HCT116 (cell line): ENCODE measurements around the gene ST6GALNAC2. TPM values are rescaled to one million over a fixed set of nuclear protein-coding genes. Genes with fewer than 3 reads are reported as not detected.
A peak's percentile ranks its signal among the peaks of the same experiment; 100 is the strongest.
"Not testable (repeated sequence)": the region's sequence is repeated elsewhere in the genome, so short reads cannot be mapped to it uniquely, and the experiment has no call there.

Source experiments
- ATAC-seq: fragments of 200-7000 bp; cut with Tn5 transposase; 2 replicates; pipeline ENCODE4 v1.9.1; 2020; ENCODE audit warnings: mild to moderate bottlenecking, moderate library complexity
- BruUV-seq: library from RNA; stranded (reverse); fragments of 400-500 nt; replicated peaks from 2 replicates; lab custom pipeline; 2021; lab: Mats Ljungman, UMichigan
- CTCF ChIA-PET: fragments of 300-600 bp; sonication (Branson Sonifier 250); formaldehyde crosslinking; loops from one replicate; lab custom pipeline; 2021; ENCODE audit warnings: antibody characterized with exemption; lab: Charles Lee
- POLR2A ChIA-PET: fragments of 300-600, 350-600 bp; sonication (Branson Sonifier 250); formaldehyde crosslinking; loops from one replicate; lab custom pipeline; 2021; ENCODE audit warnings: antibody characterized with exemption; lab: Charles Lee
- RAD21 ChIA-PET, 2 experiments: fragments of 300-600 bp; sonication (Branson Sonifier 250); formaldehyde crosslinking; loops; one replicate each; lab custom pipeline; 2023; ENCODE audit warnings: low total read pairs in 2 of 2; ENCODE audit not compliant: uncharacterized antibody in 2 of 2, unreplicated experiment in 2 of 2, low non-redundant PET in 1 of 2; lab: Charles Lee
- DNase-seq: peaks from one replicate; pipeline ENCODE4 v3.0.0-alpha.2; 2010; ENCODE audit warnings: low read depth, low spot score
- H2AFZ ChIP-seq: fragments of 200-600 bp; shearing (Covaris generic), sonication (generic); 2 replicates; pipeline ENCODE4 v1.6.1; 2017; ENCODE audit warnings: low read depth, mixed run types, mixed read lengths, antibody characterized with exemption, low read length; ENCODE audit not compliant: poor library complexity, severe bottlenecking
- H3K27ac ChIP-seq: 2 replicates; pipeline ENCODE4 v1.5.1; 2012; ENCODE audit warnings: low read depth, low read length
- H3K27me3 ChIP-seq: fragments of 200-600 bp; sonication (generic); 2 replicates; pipeline ENCODE4 v1.6.1; 2016; ENCODE audit warnings: mixed run types, low read length, mixed read lengths; ENCODE audit not compliant: insufficient read depth
- H3K36me3 ChIP-seq, 2 experiments: fragments of 200-500 bp in 1 of 2; fragments of 200-600 bp in 1 of 2; sonication (Bioruptor generic) in 1 of 2; sonication (generic) in 1 of 2; 2 replicates each; pipeline versions ENCODE4 v1.5.1 to v1.6.1; 2014 to 2016; ENCODE audit warnings: low read length in 2 of 2, inconsistent platforms in 1 of 2, mixed read lengths in 1 of 2, mixed run types in 1 of 2; ENCODE audit not compliant: insufficient read depth in 2 of 2, control insufficient read depth in 1 of 2
- H3K4me1 ChIP-seq, 2 experiments: fragments of 200-600 bp in 1 of 2; sonication (generic) in 1 of 2; 2 replicates each; pipeline versions ENCODE4 v1.5.1 to v1.6.1; 2012 to 2017; ENCODE audit warnings: low read length in 2 of 2, inconsistent platforms in 1 of 2, mild to moderate bottlenecking in 1 of 2, mixed read lengths in 1 of 2, mixed run types in 1 of 2, moderate library complexity in 1 of 2; ENCODE audit not compliant: insufficient read depth in 2 of 2, control insufficient read depth in 1 of 2
- H3K4me2 ChIP-seq: fragments of 200-600 bp; sonication (generic); 2 replicates; pipeline ENCODE4 v1.6.1; 2017; ENCODE audit warnings: mixed run types, low read length, mixed read lengths
- H3K4me3 ChIP-seq, 2 experiments: fragments of 200-600 bp in 1 of 2; sonication (generic) in 1 of 2; replicated peaks in 1 of 2; 2 replicates each; pipeline ENCODE4 v1.5.1; 2011 to 2016; ENCODE audit warnings: low read length in 2 of 2, control low read depth in 1 of 2, low read depth in 1 of 2, mild to moderate bottlenecking in 1 of 2, mixed read lengths in 1 of 2, mixed run types in 1 of 2
- H3K79me2 ChIP-seq: fragments of 200-600 bp; sonication (generic); 2 replicates; pipeline ENCODE4 v1.6.1; 2017; ENCODE audit warnings: mild to moderate bottlenecking, mixed run types, low read length, moderate library complexity, mixed read lengths; ENCODE audit not compliant: insufficient read depth
- H3K9ac ChIP-seq: fragments of 200-600 bp; sonication (generic); 2 replicates; pipeline ENCODE4 v1.6.1; 2016; ENCODE audit warnings: low read length, mixed read lengths
- H3K9me2 ChIP-seq: fragments of 200-600 bp; sonication (generic), shearing (Covaris generic); 2 replicates; pipeline ENCODE4 v1.6.1; 2017; ENCODE audit warnings: mixed run types, mild to moderate bottlenecking, moderate library complexity; ENCODE audit not compliant: insufficient read depth
- H3K9me3 ChIP-seq, 2 experiments: fragments of 200-500 bp in 1 of 2; fragments of 200-600 bp in 1 of 2; sonication (Bioruptor generic) in 1 of 2; sonication (generic) in 1 of 2; 2 replicates each; pipeline ENCODE4 v1.6.1; 2014 to 2017; ENCODE audit warnings: low read length in 2 of 2, mixed read lengths in 2 of 2, inconsistent platforms in 1 of 2, low read depth in 1 of 2, mild to moderate bottlenecking in 1 of 2, mixed run types in 1 of 2, moderate library complexity in 1 of 2; ENCODE audit not compliant: control insufficient read depth in 1 of 2, insufficient read depth in 1 of 2
- H4K20me1 ChIP-seq: fragments of 200-600 bp; sonication (generic), shearing (Covaris generic); 2 replicates; pipeline ENCODE4 v1.6.1; 2017; ENCODE audit warnings: mixed run types, mild to moderate bottlenecking, moderate library complexity; ENCODE audit not compliant: insufficient read depth
- CBX3 ChIP-seq: IDR thresholded peaks from 2 replicates; pipeline ENCODE4 v1.6.1; 2012; ENCODE audit warnings: low read depth
- EGR1 ChIP-seq: IDR thresholded peaks from 2 replicates; pipeline ENCODE4 v1.6.1; 2012; ENCODE audit warnings: low read depth
- ELF1 ChIP-seq: IDR thresholded peaks from 2 replicates; pipeline ENCODE4 v1.6.1; 2012; ENCODE audit warnings: low read depth, borderline replicate concordance
- JUND ChIP-seq: IDR thresholded peaks from 2 replicates; pipeline ENCODE4 v1.6.1; 2012
- POLR2A ChIP-seq: IDR thresholded peaks from 2 replicates; pipeline ENCODE4 v1.7.0; 2011; ENCODE audit warnings: borderline replicate concordance; ENCODE audit not compliant: insufficient read depth, insufficient read length; ENCODE audit errors: extremely low read depth
- POLR2AphosphoS5 ChIP-seq: IDR thresholded peaks from 2 replicates; pipeline ENCODE4 v1.6.1; 2011; ENCODE audit warnings: mild to moderate bottlenecking, low read depth, low read length, moderate library complexity
- RAD21 ChIP-seq: IDR thresholded peaks from 2 replicates; pipeline ENCODE4 v1.6.1; 2012; ENCODE audit warnings: low read depth, mild to moderate bottlenecking
- SP1 ChIP-seq: IDR thresholded peaks from 2 replicates; pipeline ENCODE4 v1.6.1; 2012; ENCODE audit warnings: low read depth
- SRF ChIP-seq: IDR thresholded peaks from 2 replicates; pipeline ENCODE4 v1.6.1; 2012; ENCODE audit warnings: low read depth
- intact Hi-C: fragments of 100-400 bp; cut with micrococcal nuclease; formaldehyde crosslinking; loops from 2 replicates; pipeline ENCODE4 v1.10.0; 2022
- total RNA-seq: library from RNA; stranded (reverse); gene quantifications from one replicate; pipeline ENCODE4 v1.2.1, GENCODE V29; 2021; ENCODE audit not compliant: unreplicated experiment
- TF ChIP-seq, protein P1 (sequence below), 3 experiments: fragments of 200-600 bp in 1 of 3; sonication (generic) in 1 of 3; IDR thresholded peaks in 2 of 3; conservative IDR thresholded peaks in 1 of 3; 2 replicates each; pipeline ENCODE4 v1.5.1; 2012 to 2017; ENCODE audit warnings: low read depth in 2 of 3, low read length in 2 of 3, antibody characterized with exemption in 1 of 3, borderline replicate concordance in 1 of 3, control low read depth in 1 of 3, mild to moderate bottlenecking in 1 of 3, mixed read lengths in 1 of 3, mixed run types in 1 of 3, moderate library complexity in 1 of 3; ENCODE audit not compliant: insufficient read depth in 1 of 3
- TF ChIP-seq, protein P2 (sequence below): IDR thresholded peaks from 2 replicates; pipeline ENCODE4 v1.6.1; 2012

Gene ST6GALNAC2
- total RNA-seq, 1 experiment from 2014 or later, result 14.7 TPM

DNA sequence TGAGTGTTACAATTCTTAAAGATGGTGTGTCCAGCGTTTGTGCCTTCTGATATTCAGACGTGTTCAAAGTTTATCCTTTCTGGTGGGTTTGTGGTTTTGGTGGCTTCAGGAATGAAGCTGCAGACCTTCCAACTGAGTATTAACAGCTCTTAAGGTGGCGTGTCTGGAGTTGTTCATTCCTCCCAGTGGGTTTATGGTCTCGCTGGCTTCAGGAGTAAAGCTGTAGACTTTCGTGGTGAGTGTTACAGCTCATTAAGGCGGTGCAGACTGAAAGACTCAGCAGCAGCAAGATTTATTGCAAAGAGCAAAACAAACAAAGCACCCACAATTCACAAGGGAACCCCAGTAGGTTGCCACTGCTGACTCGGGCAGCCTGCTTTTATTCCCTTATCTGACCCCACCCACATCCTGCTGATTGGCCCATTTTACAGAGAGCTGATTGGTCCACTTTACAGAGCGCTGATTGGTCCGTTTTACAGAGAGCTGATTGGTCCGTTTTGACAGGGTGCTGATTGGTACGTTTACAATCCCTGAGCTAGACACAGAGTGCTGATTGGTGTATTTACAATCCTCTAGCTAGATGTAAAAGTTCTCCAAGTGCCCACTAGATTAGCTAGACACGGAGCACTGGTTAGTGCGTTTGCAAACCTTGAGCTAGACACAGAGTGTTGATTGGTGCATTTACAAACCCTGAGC is 28.6 kb upstream of the ST6GALNAC2 start:
- ATAC-seq, DNase-seq, H3K27me3 ChIP-seq, H4K20me1 ChIP-seq, H3K9me3 ChIP-seq, intact Hi-C loops, H3K9me2 ChIP-seq, H3K36me3 ChIP-seq, H3K79me2 ChIP-seq, H3K4me3 ChIP-seq: not testable (repeated sequence)
- ChIA-PET CTCF (interaction anchor here (1.1 to 5.7 kb wide), 9 partner anchors 10 to 91 kb away, joined by 3 to 60 read pairs (median 7); no protein-coding TSS in a partner anchor), POLR2A (interaction anchor here (0.9 to 5.0 kb wide), 6 partner anchors 9 to 74 kb away, joined by 3 to 25 read pairs (median 14); partner anchors contain the start of genes PRCD and ST6GALNAC2), RAD21 (interaction anchor here in 1 of 2 experiments (1.1 kb wide), 1 partner anchor 57 kb away, joined by 3 read pairs; no protein-coding TSS in a partner anchor)
- Histone ChIP-seq H3K27ac (peak overlapping the region; percentile 40; the same call in 1 of the 2 replicates), H3K9ac (0 out of 2 replicates have a peak overlapping the region, but pooled peaks have one; percentile 31), H2AFZ (peak overlapping the region; percentile 79), H3K4me2 (peak overlapping the region; percentile 60), H3K4me1 (peaks cover 16 to 29% of the 10 kb centered on the region in 2 experiments; a peak in 3 of 4 replicates)
- 0 out of 2 replicates have a peak, but pooled peaks have one; percentile 9 for TF ChIP-seq SP1
- TSS peak; percentile 91 for BruUV-seq

DNA sequence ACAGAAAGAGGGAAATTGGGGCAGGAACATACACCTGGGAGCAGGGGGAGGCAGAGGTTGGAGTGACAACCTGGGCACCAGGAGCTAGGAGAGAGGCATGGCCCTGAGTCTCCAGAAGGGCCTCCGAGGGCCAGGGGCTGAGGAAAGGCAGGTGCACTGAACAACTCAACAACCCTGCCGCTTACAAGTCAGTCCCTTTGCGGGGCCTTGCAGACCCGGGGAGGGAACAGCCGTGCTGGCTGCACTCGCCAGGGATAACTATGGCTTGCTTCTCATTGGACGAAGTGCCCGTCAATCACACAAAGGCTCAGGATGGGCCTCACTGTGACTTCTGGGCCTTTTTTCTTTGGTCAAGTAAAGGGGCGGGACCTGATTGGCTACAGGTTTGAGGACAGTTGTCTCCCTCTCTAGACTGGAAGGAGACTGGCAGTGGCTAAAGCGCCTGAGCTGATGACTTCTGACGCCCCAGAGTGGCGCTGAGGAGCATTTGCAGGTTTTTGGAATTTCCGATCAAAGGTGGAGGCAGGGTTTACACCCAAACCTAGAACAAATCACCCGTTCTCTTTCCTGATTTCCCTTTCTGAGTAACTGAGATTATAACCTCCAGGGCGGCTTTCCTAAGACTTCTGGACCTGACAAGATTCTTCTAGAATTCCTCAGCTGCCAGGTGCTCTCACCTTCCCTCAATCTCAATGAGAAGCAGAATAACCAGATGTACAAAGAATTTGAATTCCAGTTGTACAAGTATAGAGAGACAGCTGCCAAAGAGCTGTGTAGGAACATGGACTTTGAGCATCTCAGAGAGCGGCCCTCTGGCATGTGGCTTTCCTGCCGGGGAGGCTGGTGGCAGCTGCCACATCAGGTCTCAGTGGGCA is 27.6 kb upstream of the ST6GALNAC2 start:
- H3K4me1 ChIP-seq, result peaks cover 16 to 29% of the 10 kb centered on the region in 2 experiments; a peak in 3 of 4 replicates
- ATAC-seq (peak; percentile 99), DNase-seq (peak; percentile 99)
- H3K36me3 ChIP-seq, result no peaks in the 10 kb centered on the region
- H2AFZ ChIP-seq, result peak overlapping the region; percentile 79
- intact Hi-C loops, result no loop called here
- H3K9me2 ChIP-seq, result no peaks in the 10 kb centered on the region
- no peaks in the 10 kb centered on the region for H3K79me2 ChIP-seq
- peak overlapping the region; percentile 60 for H3K4me2 ChIP-seq
- H3K27me3 ChIP-seq, result no peaks in the 10 kb centered on the region
- peak overlapping the region in 1 of 2 experiments; percentile 9; a peak in 1 of 4 replicates for H3K4me3 ChIP-seq
- POLR2A ChIA-PET, result interaction anchor here (1.0 to 5.0 kb wide), 10 partner anchors 10 to 58 kb away, joined by 3 to 25 read pairs (median 8); partner anchors contain the start of gene ST6GALNAC2
- BruUV-seq, result no TSS peak
- H3K27ac ChIP-seq, result peak overlapping the region; percentile 43
- no peaks in the 10 kb centered on the region for H4K20me1 ChIP-seq
- CTCF ChIA-PET, result interaction anchor here (0.6 to 5.7 kb wide), 14 partner anchors 8 to 90 kb away, joined by 3 to 60 read pairs (median 4); partner anchors contain the start of gene ST6GALNAC2
- no peaks in the 10 kb centered on the region; a peak in 1 of 4 replicates for H3K9me3 ChIP-seq
- H3K9ac ChIP-seq, result peak overlapping the region; percentile 31; the same call in 1 of the 2 replicates
- RAD21 ChIA-PET, result interaction anchor here (0.5 to 1.2 kb wide), 3 partner anchors 11 to 58 kb away, joined by 3 read pairs; no protein-coding TSS in a partner anchor
- TF ChIP-seq, protein P1, sequence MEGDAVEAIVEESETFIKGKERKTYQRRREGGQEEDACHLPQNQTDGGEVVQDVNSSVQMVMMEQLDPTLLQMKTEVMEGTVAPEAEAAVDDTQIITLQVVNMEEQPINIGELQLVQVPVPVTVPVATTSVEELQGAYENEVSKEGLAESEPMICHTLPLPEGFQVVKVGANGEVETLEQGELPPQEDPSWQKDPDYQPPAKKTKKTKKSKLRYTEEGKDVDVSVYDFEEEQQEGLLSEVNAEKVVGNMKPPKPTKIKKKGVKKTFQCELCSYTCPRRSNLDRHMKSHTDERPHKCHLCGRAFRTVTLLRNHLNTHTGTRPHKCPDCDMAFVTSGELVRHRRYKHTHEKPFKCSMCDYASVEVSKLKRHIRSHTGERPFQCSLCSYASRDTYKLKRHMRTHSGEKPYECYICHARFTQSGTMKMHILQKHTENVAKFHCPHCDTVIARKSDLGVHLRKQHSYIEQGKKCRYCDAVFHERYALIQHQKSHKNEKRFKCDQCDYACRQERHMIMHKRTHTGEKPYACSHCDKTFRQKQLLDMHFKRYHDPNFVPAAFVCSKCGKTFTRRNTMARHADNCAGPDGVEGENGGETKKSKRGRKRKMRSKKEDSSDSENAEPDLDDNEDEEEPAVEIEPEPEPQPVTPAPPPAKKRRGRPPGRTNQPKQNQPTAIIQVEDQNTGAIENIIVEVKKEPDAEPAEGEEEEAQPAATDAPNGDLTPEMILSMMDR (IDR thresholded peaks at IDR 0.05 in 2 of 3, conservative IDR thresholded peaks at IDR 0.05 in 1 of 3; ENCODE audit: borderline replicate concordance in 1 of 3, insufficient read depth in 1 of 3, low read depth in 2 of 3, low read length in 2 of 3), result peak; percentile 62 to 99 (median 72)
- TF ChIP-seq, protein P2, sequence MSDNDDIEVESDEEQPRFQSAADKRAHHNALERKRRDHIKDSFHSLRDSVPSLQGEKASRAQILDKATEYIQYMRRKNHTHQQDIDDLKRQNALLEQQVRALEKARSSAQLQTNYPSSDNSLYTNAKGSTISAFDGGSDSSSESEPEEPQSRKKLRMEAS, result no peak
- TF ChIP-seq CBX3, result no peak
- TF ChIP-seq POLR2A, result no peak
- peak; percentile 96 for TF ChIP-seq RAD21
- TF ChIP-seq JUND, result no peak
- TF ChIP-seq SRF, result no peak
- TF ChIP-seq EGR1, result no peak
- no peak for TF ChIP-seq ELF1
- TF ChIP-seq POLR2AphosphoS5, result peak; percentile 60
- peak; percentile 82 for TF ChIP-seq SP1
